Progenitor cell of endocrine pancreas (in vitro differentiated cells): Measurements from ENCODE around the gene ARHGAP10. TPM values are rescaled to one million over a fixed set of nuclear protein-coding genes. Genes with fewer than 3 reads are reported as not detected.
A peak's percentile ranks its signal among the peaks of the same experiment; 100 is the strongest.

Experiments
- DNase-seq: peaks from one replicate; pipeline ENCODE4 v3.0.0; 2021; ENCODE audit warnings: low spot score; ENCODE audit not compliant: unreplicated experiment
- H3K27ac Mint-ChIP-seq: 2 replicates; pipeline ENCODE4 v1.8.0; 2021; ENCODE audit warnings: mild to moderate bottlenecking, moderate library complexity, mixed read lengths
- H3K27me3 Mint-ChIP-seq: 2 replicates; pipeline ENCODE4 v1.8.0; 2021; ENCODE audit warnings: mixed read lengths
- H3K36me3 Mint-ChIP-seq: 2 replicates; pipeline ENCODE4 v1.8.0; 2022; ENCODE audit warnings: mixed read lengths; ENCODE audit not compliant: insufficient read depth
- H3K4me1 Mint-ChIP-seq: 2 replicates; pipeline ENCODE4 v1.8.0; 2021; ENCODE audit warnings: low read depth, mixed read lengths
- H3K4me3 Mint-ChIP-seq: 2 replicates; pipeline ENCODE4 v1.8.0; 2021; ENCODE audit warnings: low read depth, mild to moderate bottlenecking, moderate library complexity, mixed read lengths
- H3K9me3 Mint-ChIP-seq: 2 replicates; pipeline ENCODE4 v1.8.0; 2021; ENCODE audit warnings: low read depth, mixed read lengths
- total RNA-seq: library from RNA; stranded (reverse); gene quantifications from 2 replicates; pipeline ENCODE4 v1.2.1, GENCODE V29; 2021
- TF ChIP-seq, protein P1 (sequence below): fragments of 200-600 bp; sonication (generic); IDR thresholded peaks from one replicate; pipeline ENCODE4 v1.5.0; 2021; ENCODE audit warnings: antibody characterized with exemption, mild to moderate bottlenecking; ENCODE audit not compliant: unreplicated experiment

Gene ARHGAP10
- total RNA-seq, 1 donor from 2014 or later, result 11.0 TPM

DNA sequence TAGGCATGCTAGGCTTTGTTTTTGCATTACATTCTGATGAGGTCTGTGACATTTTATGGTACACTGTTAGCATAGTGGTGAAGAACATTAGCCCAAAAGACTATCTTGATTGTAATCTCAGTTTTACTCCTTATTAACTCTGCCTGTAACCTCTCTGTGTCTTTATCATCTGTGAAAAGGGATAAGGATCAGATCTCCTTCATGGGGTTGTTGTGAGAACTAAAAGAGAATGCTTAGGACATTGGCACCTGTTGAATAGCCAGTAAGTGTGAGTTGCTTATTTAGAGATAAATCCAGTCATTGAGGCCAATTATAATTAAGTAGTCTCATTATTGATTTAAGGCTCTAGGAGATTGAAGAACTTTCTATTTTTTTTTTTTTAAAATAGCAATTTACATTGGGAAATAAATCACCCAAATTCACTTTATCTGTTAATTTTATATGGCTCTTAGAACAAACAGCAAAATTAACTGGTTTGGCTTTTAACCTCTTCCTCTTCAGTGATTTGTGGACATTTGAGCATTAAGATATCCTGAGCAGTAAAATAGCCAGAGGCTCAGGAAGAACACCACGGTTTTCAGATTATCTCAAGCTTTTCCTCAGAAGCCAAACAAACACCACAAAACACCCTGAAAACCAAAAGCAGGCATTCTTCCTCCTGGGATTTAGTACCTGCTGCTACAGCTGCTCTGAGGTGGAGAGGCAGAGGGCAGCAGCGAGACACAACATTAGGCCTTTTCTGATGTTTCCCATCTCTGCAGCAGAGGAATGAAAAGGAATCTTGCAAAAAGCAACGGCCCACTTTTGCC, 192.9 kb downstream of the ARHGAP10 start:
- Mint-ChIP-seq H3K4me1 (peaks cover 4% of the 10 kb centered on the region), H3K27ac (no peak overlapping the region), H3K4me3 (no peak overlapping the region), H3K36me3 (peaks cover 3% of the 10 kb centered on the region), H3K9me3 (no peaks in the 10 kb centered on the region), H3K27me3 (no peaks in the 10 kb centered on the region)
- no peak for DNase-seq
- TF ChIP-seq, protein P1, sequence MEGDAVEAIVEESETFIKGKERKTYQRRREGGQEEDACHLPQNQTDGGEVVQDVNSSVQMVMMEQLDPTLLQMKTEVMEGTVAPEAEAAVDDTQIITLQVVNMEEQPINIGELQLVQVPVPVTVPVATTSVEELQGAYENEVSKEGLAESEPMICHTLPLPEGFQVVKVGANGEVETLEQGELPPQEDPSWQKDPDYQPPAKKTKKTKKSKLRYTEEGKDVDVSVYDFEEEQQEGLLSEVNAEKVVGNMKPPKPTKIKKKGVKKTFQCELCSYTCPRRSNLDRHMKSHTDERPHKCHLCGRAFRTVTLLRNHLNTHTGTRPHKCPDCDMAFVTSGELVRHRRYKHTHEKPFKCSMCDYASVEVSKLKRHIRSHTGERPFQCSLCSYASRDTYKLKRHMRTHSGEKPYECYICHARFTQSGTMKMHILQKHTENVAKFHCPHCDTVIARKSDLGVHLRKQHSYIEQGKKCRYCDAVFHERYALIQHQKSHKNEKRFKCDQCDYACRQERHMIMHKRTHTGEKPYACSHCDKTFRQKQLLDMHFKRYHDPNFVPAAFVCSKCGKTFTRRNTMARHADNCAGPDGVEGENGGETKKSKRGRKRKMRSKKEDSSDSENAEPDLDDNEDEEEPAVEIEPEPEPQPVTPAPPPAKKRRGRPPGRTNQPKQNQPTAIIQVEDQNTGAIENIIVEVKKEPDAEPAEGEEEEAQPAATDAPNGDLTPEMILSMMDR, result peak; percentile 61

DNA sequence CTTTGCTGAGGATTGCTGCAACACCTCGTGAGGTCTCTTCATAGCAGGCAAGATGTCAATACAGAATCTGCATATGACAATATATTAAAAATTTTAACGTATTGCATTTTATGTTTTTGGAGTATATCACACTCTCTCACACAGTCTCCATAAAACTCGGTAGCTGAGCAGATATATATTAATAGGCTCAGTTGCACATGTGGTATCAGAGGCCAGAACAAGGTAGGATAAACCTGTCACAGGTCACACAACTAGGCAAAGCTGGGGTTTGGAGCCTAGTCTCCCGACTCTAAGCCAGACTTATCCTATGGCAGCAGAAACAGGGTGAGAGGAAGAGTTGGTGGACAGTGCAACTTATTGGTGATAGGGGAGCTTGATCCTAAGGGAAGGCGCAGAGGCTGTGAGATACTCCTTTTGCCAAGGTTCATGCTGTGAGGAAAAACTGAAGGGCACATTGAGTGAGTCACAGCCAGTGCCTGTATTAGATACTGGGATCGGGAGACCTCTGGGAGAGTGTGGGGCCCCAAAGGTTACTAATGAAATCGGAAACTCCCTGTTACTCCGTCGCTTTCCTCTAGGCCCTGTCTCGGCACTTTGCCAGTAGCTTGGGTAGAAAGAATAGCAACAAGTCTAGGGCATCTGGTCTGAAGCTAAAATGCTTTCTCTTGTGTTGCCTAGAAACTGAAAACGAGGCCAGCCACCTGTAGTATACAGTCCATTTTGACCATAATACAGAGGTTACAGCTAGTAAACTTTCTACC, 195.7 kb downstream of the ARHGAP10 start:
- H3K27me3 Mint-ChIP-seq, result no peaks in the 10 kb centered on the region
- peaks cover 12% of the 10 kb centered on the region for H3K4me1 Mint-ChIP-seq
- H3K9me3 Mint-ChIP-seq, result no peaks in the 10 kb centered on the region
- TF ChIP-seq, protein P1, result no peak
- H3K27ac Mint-ChIP-seq, result peak overlapping the region; percentile 11
- no peak overlapping the region for H3K4me3 Mint-ChIP-seq
- H3K36me3 Mint-ChIP-seq, result peaks cover 6% of the 10 kb centered on the region
- no peak for DNase-seq

DNA sequence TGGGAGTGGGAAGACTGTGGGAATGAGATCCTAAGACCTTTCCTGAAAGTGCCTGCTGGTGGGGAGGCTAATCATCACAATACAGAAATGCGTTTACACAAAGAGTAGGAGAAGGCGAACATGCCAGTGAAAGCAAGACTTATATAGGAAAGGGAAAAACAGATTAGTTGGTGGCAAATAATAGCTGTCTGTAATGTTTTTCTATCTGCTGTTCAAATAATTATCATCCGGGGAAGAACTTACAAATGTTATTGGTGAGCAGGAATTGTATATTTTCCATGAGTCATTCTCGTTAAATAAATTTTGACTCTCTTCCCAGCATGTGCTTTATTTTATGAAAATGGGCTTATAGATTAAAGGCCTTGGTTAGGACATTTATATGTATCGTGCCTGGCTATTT, 196.5 kb downstream of the ARHGAP10 start:
- Mint-ChIP-seq H3K4me1 (peaks cover 12% of the 10 kb centered on the region), H3K4me3 (no peak overlapping the region), H3K27me3 (no peaks in the 10 kb centered on the region), H3K9me3 (no peaks in the 10 kb centered on the region), H3K27ac (peak overlapping the region; percentile 3), H3K36me3 (peaks cover 5% of the 10 kb centered on the region)
- no peak for DNase-seq
- TF ChIP-seq, protein P1, result no peak

DNA sequence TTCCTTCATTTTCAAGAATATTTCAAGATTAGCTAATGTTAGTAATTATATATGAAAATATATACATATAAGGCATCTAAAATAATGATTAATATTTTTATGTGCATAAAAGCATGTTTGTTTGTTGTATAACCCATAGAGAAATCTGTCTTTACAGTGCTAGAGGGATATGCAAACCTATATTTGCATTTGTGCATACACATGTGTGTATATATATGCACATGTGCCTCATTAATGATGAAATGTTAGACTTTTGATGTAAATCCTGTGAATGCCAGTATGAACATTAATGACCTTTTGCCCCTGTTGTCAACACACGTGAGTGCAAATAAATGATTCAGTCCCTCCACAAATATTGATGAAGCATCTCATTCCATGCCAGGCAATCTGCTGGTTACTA, 197.9 kb downstream of the ARHGAP10 start:
- Mint-ChIP-seq H3K27ac (no peak overlapping the region), H3K9me3 (no peaks in the 10 kb centered on the region), H3K4me3 (no peak overlapping the region), H3K4me1 (peaks cover 10% of the 10 kb centered on the region), H3K27me3 (no peaks in the 10 kb centered on the region), H3K36me3 (peaks cover 5% of the 10 kb centered on the region)
- DNase-seq, result no peak
- TF ChIP-seq, protein P1, result no peak

DNA sequence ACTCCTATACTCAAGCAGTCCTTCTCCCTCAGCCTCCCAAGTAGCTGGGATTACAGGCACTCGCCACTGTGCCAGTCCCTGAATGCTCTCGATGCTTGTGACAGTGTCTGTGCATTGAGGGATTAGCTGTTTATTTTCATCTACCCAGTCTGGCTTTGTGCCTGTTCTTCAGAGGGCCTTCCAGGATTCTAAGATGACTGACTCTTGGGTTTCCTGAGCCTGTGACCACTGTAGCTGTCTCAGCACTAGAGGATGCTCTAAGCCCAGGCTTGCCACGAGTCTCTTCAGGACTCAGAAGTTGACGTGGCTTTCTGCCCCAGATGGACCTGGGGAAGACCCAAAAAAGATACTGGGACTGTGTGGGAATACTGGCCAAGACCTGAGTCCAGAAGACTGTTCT, 201.4 kb downstream of the ARHGAP10 start:
- H3K27me3 Mint-ChIP-seq, result no peaks in the 10 kb centered on the region
- H3K36me3 Mint-ChIP-seq, result peaks cover 5% of the 10 kb centered on the region
- peaks cover 8% of the 10 kb centered on the region for H3K4me1 Mint-ChIP-seq
- no peaks in the 10 kb centered on the region for H3K9me3 Mint-ChIP-seq
- DNase-seq, result no peak
- H3K27ac Mint-ChIP-seq, result no peak overlapping the region
- TF ChIP-seq, protein P1, result no peak
- H3K4me3 Mint-ChIP-seq, result no peak overlapping the region
